ENCODE measurements around the gene ALDH1A3.

ALDH1A3 gene

GRCh38 chr15:100901296-100901695, 21.7 kb downstream of the ALDH1A3 start:
- Histone ChIP-seq H3K4me3 (ENCODE audit: insufficient read depth, low read depth, low read length, poor library complexity, severe bottlenecking) (no peak overlapping the region), H3K27ac (ENCODE audit: insufficient read depth, low read length, poor library complexity, severe bottlenecking) (no peak overlapping the region), H3K9me3 (ENCODE audit: control insufficient read depth, low read length) (no peaks in the 10 kb centered on the region), H3K36me3 (ENCODE audit: control insufficient read depth, insufficient read depth, low read length) (no peaks in the 10 kb centered on the region), H3K27me3 (replicated peaks; ENCODE audit: control insufficient read depth, insufficient read depth, low read length, poor library complexity, severe bottlenecking) (no peaks in the 10 kb centered on the region), H3K4me1 (ENCODE audit: control insufficient read depth, insufficient read depth, low read length, poor library complexity, severe bottlenecking) (no peaks in the 10 kb centered on the region)
- no peak for DNase-seq

- no peak overlapping the region for H3K27ac ChIP-seq (ENCODE audit: insufficient read depth, low read length, poor library complexity, severe bottlenecking)
- DNase-seq = no peak
- H3K9me3 ChIP-seq (ENCODE audit: control insufficient read depth, low read length) = no peaks in the 10 kb centered on the region
- H3K4me1 ChIP-seq (ENCODE audit: control insufficient read depth, insufficient read depth, low read length, poor library complexity, severe bottlenecking) = no peaks in the 10 kb centered on the region
- no peak overlapping the region for H3K4me3 ChIP-seq (ENCODE audit: insufficient read depth, low read depth, low read length, poor library complexity, severe bottlenecking)
- no peaks in the 10 kb centered on the region for H3K27me3 ChIP-seq (replicated peaks; ENCODE audit: control insufficient read depth, insufficient read depth, low read length, poor library complexity, severe bottlenecking)
- H3K36me3 ChIP-seq (ENCODE audit: control insufficient read depth, insufficient read depth, low read length) = no peaks in the 10 kb centered on the region
Measured at GRCh38 chr15:100901702-100902435, 22.2 kb downstream of the ALDH1A3 start.

GRCh38 chr15:100902436-100903167, 23.0 kb downstream of the ALDH1A3 start:
- H3K36me3 ChIP-seq (ENCODE audit: control insufficient read depth, insufficient read depth, low read length) = no peaks in the 10 kb centered on the region
- H3K4me1 ChIP-seq (ENCODE audit: control insufficient read depth, insufficient read depth, low read length, poor library complexity, severe bottlenecking) = no peaks in the 10 kb centered on the region
- no peak overlapping the region for H3K27ac ChIP-seq (ENCODE audit: insufficient read depth, low read length, poor library complexity, severe bottlenecking)
- no peak overlapping the region for H3K4me3 ChIP-seq (ENCODE audit: insufficient read depth, low read depth, low read length, poor library complexity, severe bottlenecking)
- DNase-seq = no peak
- H3K27me3 ChIP-seq (replicated peaks; ENCODE audit: control insufficient read depth, insufficient read depth, low read length, poor library complexity, severe bottlenecking) = no peaks in the 10 kb centered on the region
- no peaks in the 10 kb centered on the region for H3K9me3 ChIP-seq (ENCODE audit: control insufficient read depth, low read length)

- Histone ChIP-seq H3K9me3 (ENCODE audit: control insufficient read depth, low read length) (no peaks in the 10 kb centered on the region), H3K4me1 (ENCODE audit: control insufficient read depth, insufficient read depth, low read length, poor library complexity, severe bottlenecking) (no peaks in the 10 kb centered on the region), H3K27me3 (replicated peaks; ENCODE audit: control insufficient read depth, insufficient read depth, low read length, poor library complexity, severe bottlenecking) (no peaks in the 10 kb centered on the region), H3K27ac (ENCODE audit: insufficient read depth, low read length, poor library complexity, severe bottlenecking) (no peak overlapping the region), H3K36me3 (ENCODE audit: control insufficient read depth, insufficient read depth, low read length) (no peaks in the 10 kb centered on the region), H3K4me3 (ENCODE audit: insufficient read depth, low read depth, low read length, poor library complexity, severe bottlenecking) (no peak overlapping the region)
- DNase-seq = no peak
Measured at GRCh38 chr15:100903168-100903554, 23.5 kb downstream of the ALDH1A3 start.

GRCh38 chr15:100905850-100906249, 26.2 kb downstream of the ALDH1A3 start:
- H3K4me3 ChIP-seq (ENCODE audit: insufficient read depth, low read depth, low read length, poor library complexity, severe bottlenecking) = no peak overlapping the region
- H3K36me3 ChIP-seq (ENCODE audit: control insufficient read depth, insufficient read depth, low read length) = no peaks in the 10 kb centered on the region
- H3K9me3 ChIP-seq (ENCODE audit: control insufficient read depth, low read length) = no peaks in the 10 kb centered on the region
- no peak overlapping the region for H3K27ac ChIP-seq (ENCODE audit: insufficient read depth, low read length, poor library complexity, severe bottlenecking)
- DNase-seq = no peak
- no peaks in the 10 kb centered on the region for H3K27me3 ChIP-seq (replicated peaks; ENCODE audit: control insufficient read depth, insufficient read depth, low read length, poor library complexity, severe bottlenecking)
- H3K4me1 ChIP-seq (ENCODE audit: control insufficient read depth, insufficient read depth, low read length, poor library complexity, severe bottlenecking) = no peaks in the 10 kb centered on the region

GRCh38 chr15:100908466-100908865, 28.8 kb downstream of the ALDH1A3 start:
- Histone ChIP-seq H3K27ac (ENCODE audit: insufficient read depth, low read length, poor library complexity, severe bottlenecking) (no peak overlapping the region), H3K4me3 (ENCODE audit: insufficient read depth, low read depth, low read length, poor library complexity, severe bottlenecking) (no peak overlapping the region), H3K4me1 (ENCODE audit: control insufficient read depth, insufficient read depth, low read length, poor library complexity, severe bottlenecking) (no peaks in the 10 kb centered on the region), H3K36me3 (ENCODE audit: control insufficient read depth, insufficient read depth, low read length) (no peaks in the 10 kb centered on the region), H3K9me3 (ENCODE audit: control insufficient read depth, low read length) (no peaks in the 10 kb centered on the region), H3K27me3 (replicated peaks; ENCODE audit: control insufficient read depth, insufficient read depth, low read length, poor library complexity, severe bottlenecking) (no peaks in the 10 kb centered on the region)
- DNase-seq = no peak

- no peaks in the 10 kb centered on the region for H3K9me3 ChIP-seq (ENCODE audit: control insufficient read depth, low read length)
- no peak overlapping the region for H3K27ac ChIP-seq (ENCODE audit: insufficient read depth, low read length, poor library complexity, severe bottlenecking)
- DNase-seq = no peak
- H3K36me3 ChIP-seq (ENCODE audit: control insufficient read depth, insufficient read depth, low read length) = no peaks in the 10 kb centered on the region
- H3K27me3 ChIP-seq (replicated peaks; ENCODE audit: control insufficient read depth, insufficient read depth, low read length, poor library complexity, severe bottlenecking) = no peaks in the 10 kb centered on the region
- no peak overlapping the region for H3K4me3 ChIP-seq (ENCODE audit: insufficient read depth, low read depth, low read length, poor library complexity, severe bottlenecking)
- no peaks in the 10 kb centered on the region for H3K4me1 ChIP-seq (ENCODE audit: control insufficient read depth, insufficient read depth, low read length, poor library complexity, severe bottlenecking)
Measured at GRCh38 chr15:100909565-100909964, 29.9 kb downstream of the ALDH1A3 start.

GRCh38 chr15:100909989-100910955, 30.6 kb downstream of the ALDH1A3 start:
- H3K9me3 ChIP-seq (ENCODE audit: control insufficient read depth, low read length) = no peaks in the 10 kb centered on the region
- H3K27ac ChIP-seq (ENCODE audit: insufficient read depth, low read length, poor library complexity, severe bottlenecking) = no peak overlapping the region
- no peaks in the 10 kb centered on the region for H3K36me3 ChIP-seq (ENCODE audit: control insufficient read depth, insufficient read depth, low read length)
- H3K27me3 ChIP-seq (replicated peaks; ENCODE audit: control insufficient read depth, insufficient read depth, low read length, poor library complexity, severe bottlenecking) = no peaks in the 10 kb centered on the region
- H3K4me3 ChIP-seq (ENCODE audit: insufficient read depth, low read depth, low read length, poor library complexity, severe bottlenecking) = no peak overlapping the region
- no peak for DNase-seq
- no peaks in the 10 kb centered on the region for H3K4me1 ChIP-seq (ENCODE audit: control insufficient read depth, insufficient read depth, low read length, poor library complexity, severe bottlenecking)

- no peaks in the 10 kb centered on the region for H3K36me3 ChIP-seq (ENCODE audit: control insufficient read depth, insufficient read depth, low read length)
- no peaks in the 10 kb centered on the region for H3K9me3 ChIP-seq (ENCODE audit: control insufficient read depth, low read length)
- H3K27me3 ChIP-seq (replicated peaks; ENCODE audit: control insufficient read depth, insufficient read depth, low read length, poor library complexity, severe bottlenecking) = no peaks in the 10 kb centered on the region
- no peak overlapping the region for H3K27ac ChIP-seq (ENCODE audit: insufficient read depth, low read length, poor library complexity, severe bottlenecking)
- no peak overlapping the region for H3K4me3 ChIP-seq (ENCODE audit: insufficient read depth, low read depth, low read length, poor library complexity, severe bottlenecking)
- no peaks in the 10 kb centered on the region for H3K4me1 ChIP-seq (ENCODE audit: control insufficient read depth, insufficient read depth, low read length, poor library complexity, severe bottlenecking)
- DNase-seq = no peak
Measured at GRCh38 chr15:100911086-100911485, 31.5 kb downstream of the ALDH1A3 start.
